GM12875 (cell line): ENCODE results near the gene ACBD4.

Source experiments
- H3K4me3 ChIP-seq: one replicate; pipeline ENCODE4 v1.5.1; 2011; ENCODE audit warnings: low read depth, low read length, control low read depth
- CTCF ChIP-seq: IDR thresholded peaks from 2 replicates; pipeline ENCODE4 v1.5.1; 2011; ENCODE audit warnings: low read depth, mild to moderate bottlenecking, control low read depth, inconsistent platforms, low read length, moderate library complexity, borderline replicate concordance; ENCODE audit not compliant: insufficient read depth

Gene ACBD4

GRCh38 chr17:45171338-45172231 lies 36.1 kb downstream of the ACBD4 start:
- H3K4me3 ChIP-seq = no peak overlapping the region
- TF ChIP-seq CTCF = no peak

DNA sequence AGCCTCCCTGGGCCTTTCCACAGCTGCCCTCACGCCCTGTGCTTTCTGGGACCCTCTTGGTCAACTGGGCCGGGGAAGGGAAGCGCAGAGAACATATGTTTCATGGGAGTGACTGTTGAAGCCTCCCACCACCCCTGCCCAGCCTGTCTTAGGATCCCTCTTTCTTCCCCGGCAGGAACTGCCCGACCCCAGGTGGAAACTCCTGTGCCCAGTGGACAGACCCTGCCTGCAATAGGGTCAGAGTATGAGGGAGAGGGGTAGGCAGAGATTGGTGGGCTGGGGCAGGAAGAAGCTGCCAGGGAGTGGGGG lies 36.7 kb downstream of the ACBD4 start:
- no peak for TF ChIP-seq CTCF
- H3K4me3 ChIP-seq = no peak overlapping the region

GRCh38 chr17:45172541-45173286 lies 37.2 kb downstream of the ACBD4 start:
- H3K4me3 ChIP-seq = no peak overlapping the region
- TF ChIP-seq CTCF = no peak

DNA sequence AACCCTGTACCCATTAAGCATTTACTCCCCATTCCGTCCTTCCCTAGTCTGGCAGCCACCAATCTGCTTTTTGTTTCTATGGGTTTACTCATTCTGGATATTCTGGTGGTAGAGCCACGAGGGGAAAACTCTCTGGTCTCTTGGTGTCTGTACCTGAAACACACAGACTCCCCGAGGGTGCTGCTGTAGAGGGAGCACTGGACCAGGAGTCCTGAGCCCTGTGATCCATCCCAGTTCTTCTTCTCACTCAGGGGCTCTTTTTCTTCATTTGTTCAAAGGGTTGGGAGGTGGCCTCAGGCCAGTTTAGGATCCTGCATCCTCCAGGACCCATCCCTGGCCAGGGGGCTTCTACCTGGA lies 40.2 kb downstream of the ACBD4 start:
- TF ChIP-seq CTCF = no peak
- no peak overlapping the region for H3K4me3 ChIP-seq

DNA sequence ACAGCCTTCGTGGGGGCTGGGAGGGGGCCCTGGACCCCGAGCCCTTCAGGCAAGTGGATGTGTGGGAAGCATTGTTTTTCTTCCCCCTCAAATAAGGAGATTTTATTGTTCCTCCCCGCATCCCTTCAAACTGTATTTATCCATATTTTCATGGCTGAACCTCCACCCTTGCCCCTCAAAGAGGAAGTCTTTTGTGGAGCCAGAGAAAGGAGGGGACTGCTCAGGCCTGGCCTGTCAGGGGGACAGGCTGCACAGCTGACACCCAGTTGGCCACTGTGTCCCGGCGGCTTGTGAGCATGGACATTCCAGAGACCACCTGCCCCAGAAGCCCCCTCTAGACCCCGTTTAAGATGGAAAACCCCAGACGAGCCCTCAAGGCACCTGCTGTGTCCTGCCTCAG lies 42.1 kb downstream of the ACBD4 start:
- no peak overlapping the region for H3K4me3 ChIP-seq
- TF ChIP-seq CTCF = no peak

DNA sequence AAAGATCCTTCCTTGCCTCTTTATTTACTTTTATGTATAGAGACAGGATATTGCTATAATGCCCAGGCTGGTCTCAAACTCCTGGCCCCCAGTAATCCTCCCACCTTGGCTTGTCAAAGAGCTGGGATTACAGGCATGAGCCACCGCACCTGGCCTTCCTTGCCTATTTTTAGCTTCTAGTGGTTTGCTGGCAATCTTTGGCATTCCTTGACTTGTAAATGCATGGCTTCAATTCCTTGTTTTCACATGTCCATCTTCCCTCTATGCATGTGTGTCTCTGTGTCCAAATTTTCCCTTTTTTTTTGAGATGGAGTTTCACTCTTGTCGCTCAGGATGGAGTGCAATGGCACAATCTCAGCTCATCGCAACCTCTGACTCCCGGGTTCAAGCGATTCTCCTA lies 48.7 kb downstream of the ACBD4 start:
- H3K4me3 ChIP-seq = no peak overlapping the region
- TF ChIP-seq CTCF = no peak
